Left ventricle myocardium inferior (tissue), 1 donor: Measurements from ENCODE around the gene PSMB4. TPM values are rescaled to one million over a fixed set of nuclear protein-coding genes. Genes with fewer than 3 reads are reported as not detected.

Experiments used
- DNase-seq: peaks from one replicate; pipeline ENCODE4 v3.0.0-alpha.2; 2020
- H3K27ac ChIP-seq: fragments of 200-600 bp; replicated peaks from 2 replicates; pipeline ENCODE4 v1.8.0; 2021
- H3K27me3 ChIP-seq: fragments of 200-600 bp; 2 replicates; pipeline ENCODE4 v1.8.0; 2021; ENCODE audit warnings: low read depth
- H3K36me3 ChIP-seq: fragments of 200-600 bp; 2 replicates; pipeline ENCODE4 v1.8.0; 2021
- H3K4me1 ChIP-seq: fragments of 200-600 bp; 2 replicates; pipeline ENCODE4 v1.8.0; 2021
- H3K4me3 ChIP-seq: fragments of 200-600 bp; 2 replicates; pipeline ENCODE4 v1.8.0; 2021; ENCODE audit warnings: mild to moderate bottlenecking, moderate library complexity
- H3K9me3 ChIP-seq: fragments of 200-600 bp; replicated peaks from 2 replicates; pipeline ENCODE4 v1.8.0; 2021
- intact Hi-C: fragments of 100-400 bp; cut with micrococcal nuclease; formaldehyde crosslinking; loops from one replicate; pipeline ENCODE4 v1.11.0; 2022
- total RNA-seq: library from RNA; stranded (reverse); fragmentation: NEBNext Ultra II Directional; extraction: Animal tissue kit (Norgen Biotek cat#: 25700); gene quantifications from one replicate; pipeline ENCODE4 v1.2.1, GENCODE V29; 2021
- TF ChIP-seq, protein P1 (sequence below): fragments of 200-600 bp; IDR thresholded peaks from 2 replicates; pipeline ENCODE4 v1.8.0; 2021; ENCODE audit warnings: antibody characterized with exemption, mild to moderate bottlenecking, borderline replicate concordance
- donor health status: DM: no; HTN: yes; CAD: no; lungs with severe emphysema.

PSMB4 gene
- total RNA-seq, 1 donor from 2014 or later: 186 TPM

DNA sequence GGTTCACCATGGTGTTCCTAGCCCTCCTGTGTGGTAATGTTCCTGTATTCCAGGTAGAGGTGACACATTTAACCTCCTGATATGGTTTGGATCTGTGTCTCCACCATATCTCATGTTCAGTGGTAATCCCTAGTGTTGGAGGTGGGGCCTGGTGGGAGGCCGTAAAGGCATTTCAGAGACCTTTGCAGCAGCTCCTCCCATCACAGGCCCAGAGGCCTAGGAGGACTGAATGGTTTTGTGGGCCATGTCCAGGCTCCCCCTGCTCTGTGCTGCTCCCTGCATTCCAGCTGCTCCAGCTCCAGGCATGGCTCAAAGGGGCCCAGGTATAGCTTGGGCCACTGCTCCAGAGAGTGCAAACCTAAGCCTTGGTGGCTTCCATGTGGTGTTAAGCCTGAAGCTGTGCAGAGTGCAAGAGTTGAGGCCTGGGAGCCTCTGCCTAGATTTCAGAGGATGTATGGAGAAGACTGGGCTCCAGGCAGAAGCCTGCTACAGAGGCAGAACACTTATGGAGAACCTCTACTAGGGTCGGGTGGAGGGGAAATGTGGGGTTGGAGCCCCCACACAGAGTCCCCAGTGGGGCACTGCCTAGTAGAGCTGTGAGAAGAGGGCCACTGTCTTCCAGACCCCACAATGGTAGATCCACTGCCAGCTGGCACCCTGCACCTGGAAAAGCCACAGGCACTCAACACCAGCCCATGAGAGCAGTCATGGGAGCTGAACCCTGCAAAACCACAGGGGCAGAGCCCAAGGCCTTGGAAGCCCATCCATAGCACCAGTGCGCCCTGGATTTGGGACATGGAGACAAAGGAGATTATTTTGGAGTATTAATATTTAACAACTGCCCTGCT is 36.8 kb upstream of the PSMB4 start:
- intact Hi-C loops: no loop called here
- Histone ChIP-seq H3K27ac (no peak overlapping the region), H3K36me3 (peaks cover 53% of the 10 kb centered on the region), H3K4me1 (peaks cover 8% of the 10 kb centered on the region), H3K4me3 (no peak overlapping the region), H3K9me3 (peaks cover 6% of the 10 kb centered on the region), H3K27me3 (no peaks in the 10 kb centered on the region)
- no peak for DNase-seq
- TF ChIP-seq, protein P1, sequence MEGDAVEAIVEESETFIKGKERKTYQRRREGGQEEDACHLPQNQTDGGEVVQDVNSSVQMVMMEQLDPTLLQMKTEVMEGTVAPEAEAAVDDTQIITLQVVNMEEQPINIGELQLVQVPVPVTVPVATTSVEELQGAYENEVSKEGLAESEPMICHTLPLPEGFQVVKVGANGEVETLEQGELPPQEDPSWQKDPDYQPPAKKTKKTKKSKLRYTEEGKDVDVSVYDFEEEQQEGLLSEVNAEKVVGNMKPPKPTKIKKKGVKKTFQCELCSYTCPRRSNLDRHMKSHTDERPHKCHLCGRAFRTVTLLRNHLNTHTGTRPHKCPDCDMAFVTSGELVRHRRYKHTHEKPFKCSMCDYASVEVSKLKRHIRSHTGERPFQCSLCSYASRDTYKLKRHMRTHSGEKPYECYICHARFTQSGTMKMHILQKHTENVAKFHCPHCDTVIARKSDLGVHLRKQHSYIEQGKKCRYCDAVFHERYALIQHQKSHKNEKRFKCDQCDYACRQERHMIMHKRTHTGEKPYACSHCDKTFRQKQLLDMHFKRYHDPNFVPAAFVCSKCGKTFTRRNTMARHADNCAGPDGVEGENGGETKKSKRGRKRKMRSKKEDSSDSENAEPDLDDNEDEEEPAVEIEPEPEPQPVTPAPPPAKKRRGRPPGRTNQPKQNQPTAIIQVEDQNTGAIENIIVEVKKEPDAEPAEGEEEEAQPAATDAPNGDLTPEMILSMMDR: no peak

DNA sequence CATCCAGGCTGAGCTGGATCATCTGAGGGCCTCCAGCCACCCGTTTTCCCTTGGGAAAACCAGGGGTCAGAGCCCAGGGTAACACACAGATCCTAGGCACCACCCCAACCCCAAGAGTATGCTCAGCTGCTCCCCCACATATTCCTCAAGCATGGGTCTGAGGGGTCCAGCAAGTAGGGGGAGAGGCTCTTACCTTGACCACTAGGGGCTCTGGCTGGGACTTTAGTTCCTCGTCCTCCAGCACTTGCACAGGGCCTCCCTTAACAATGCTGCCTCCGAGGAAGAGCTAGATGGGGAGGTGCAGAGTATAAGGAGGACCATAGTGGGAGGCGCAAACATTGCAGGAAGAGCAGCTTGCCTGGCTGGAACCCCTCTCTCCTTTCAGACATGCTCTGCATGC is 34.4 kb upstream of the PSMB4 start:
- peaks cover 6% of the 10 kb centered on the region for H3K9me3 ChIP-seq
- H3K27me3 ChIP-seq: no peaks in the 10 kb centered on the region
- no peak overlapping the region for H3K27ac ChIP-seq
- peaks cover 55% of the 10 kb centered on the region for H3K36me3 ChIP-seq
- TF ChIP-seq, protein P1: no peak
- H3K4me3 ChIP-seq: no peak overlapping the region
- peaks cover 33% of the 10 kb centered on the region for H3K4me1 ChIP-seq
- intact Hi-C loops: no loop called here
- DNase-seq: no peak

DNA sequence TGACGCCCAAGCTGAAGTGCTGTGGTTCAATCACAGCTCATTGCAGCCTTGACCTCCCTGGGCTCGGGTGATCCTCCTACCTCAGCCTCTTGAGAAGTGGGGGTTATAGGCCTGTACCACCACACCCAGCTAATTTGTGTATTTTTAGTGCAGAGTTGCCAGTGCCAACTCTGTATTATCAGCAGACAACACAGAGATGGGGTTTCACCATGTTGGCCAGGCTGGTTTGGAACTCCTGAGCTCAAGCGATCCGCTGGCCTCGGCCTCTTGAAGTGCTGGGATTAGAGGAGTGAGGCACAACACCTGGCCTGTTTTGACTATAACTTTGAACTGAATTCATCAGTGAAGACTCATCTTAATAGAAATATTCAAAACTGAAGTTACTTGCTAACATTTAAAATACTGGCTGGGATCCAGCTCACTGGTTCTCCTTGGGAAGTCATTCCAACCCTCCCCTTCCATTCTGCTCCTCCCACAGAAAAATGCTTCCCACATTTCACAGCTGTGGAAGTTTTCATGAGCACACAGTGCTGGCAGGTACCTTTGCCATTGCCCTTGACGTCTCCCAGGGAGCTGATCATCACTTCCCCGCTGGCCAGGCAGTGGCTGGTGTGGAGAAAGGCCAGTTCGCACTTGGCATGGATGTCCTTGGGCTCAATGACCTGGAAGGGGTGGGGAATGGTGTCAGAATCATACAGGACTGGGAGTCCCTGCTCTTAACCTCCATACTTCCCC is 31.5 kb upstream of the PSMB4 start:
- no peaks in the 10 kb centered on the region for H3K9me3 ChIP-seq
- H3K27me3 ChIP-seq: no peaks in the 10 kb centered on the region
- TF ChIP-seq, protein P1: no peak
- H3K4me3 ChIP-seq: no peak overlapping the region
- H3K4me1 ChIP-seq: peaks cover 60% of the 10 kb centered on the region
- peak overlapping the region; percentile 89 for H3K27ac ChIP-seq
- DNase-seq: no peak
- H3K36me3 ChIP-seq: peaks cover 49% of the 10 kb centered on the region
- intact Hi-C loops: no loop called here

DNA sequence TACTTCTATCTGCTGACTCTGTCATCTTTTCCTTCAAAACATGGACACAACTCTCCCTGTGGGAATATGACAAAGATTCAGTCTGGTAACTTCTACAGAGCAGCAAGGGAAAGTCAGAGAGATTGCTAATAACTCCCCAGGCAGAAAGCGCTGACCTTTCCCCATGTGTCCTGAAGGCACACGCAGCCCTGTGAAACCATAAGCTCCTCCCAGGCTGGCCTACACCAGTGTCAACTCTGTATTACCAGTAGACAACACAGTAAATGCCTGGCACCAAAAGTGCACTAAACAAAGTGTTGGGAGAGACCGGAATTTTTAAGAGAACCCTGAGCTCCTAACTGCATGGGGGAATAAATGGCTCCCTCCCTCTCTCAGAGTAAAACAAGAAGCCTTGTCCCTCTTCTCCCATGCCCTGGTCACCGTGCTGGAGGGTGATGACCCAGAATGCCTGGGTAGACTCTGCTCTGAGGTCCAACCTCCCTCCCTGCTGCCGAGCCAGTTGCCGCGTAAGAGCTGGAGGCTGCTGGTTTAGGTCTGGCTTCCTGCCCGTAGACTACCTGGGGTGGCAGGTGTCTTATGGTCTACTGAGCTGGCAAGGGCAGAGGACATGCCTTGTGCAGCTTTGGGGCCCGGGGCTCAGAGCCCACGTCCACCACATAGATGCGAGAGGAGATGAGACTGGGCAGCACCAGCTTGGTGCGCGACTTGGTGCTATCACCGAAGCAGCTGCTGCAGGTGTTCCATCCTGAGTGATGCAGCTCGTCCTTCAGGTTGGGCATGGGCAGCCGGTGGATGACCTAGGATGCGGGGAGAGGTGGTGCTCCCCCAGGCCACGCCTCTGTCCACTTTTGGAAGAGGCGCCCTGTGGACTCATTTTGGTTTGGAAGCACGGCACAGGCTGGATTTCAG is 30.7 kb upstream of the PSMB4 start:
- no peak for DNase-seq
- H3K27ac ChIP-seq: peak overlapping the region; percentile 89
- H3K27me3 ChIP-seq: no peaks in the 10 kb centered on the region
- TF ChIP-seq, protein P1: no peak
- no peaks in the 10 kb centered on the region for H3K9me3 ChIP-seq
- peaks cover 41% of the 10 kb centered on the region for H3K36me3 ChIP-seq
- H3K4me3 ChIP-seq: no peak overlapping the region
- intact Hi-C loops: no loop called here
- H3K4me1 ChIP-seq: peaks cover 64% of the 10 kb centered on the region

DNA sequence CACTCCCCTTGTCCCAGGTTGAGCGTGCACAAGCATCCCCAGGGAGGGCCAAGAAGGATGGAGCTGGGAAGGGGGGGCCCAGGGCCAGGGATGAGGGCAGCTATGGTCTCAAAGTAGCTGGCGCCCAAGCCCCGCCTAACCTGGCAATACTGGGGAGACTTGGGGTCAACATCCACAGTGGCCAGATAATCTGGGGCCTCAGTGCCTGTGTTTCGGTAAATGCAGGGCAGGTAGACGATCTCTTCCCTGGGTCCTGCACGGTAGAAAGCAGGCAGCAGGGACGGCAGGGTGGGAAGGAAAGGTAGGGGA is 30.1 kb upstream of the PSMB4 start:
- Histone ChIP-seq H3K36me3 (peaks cover 35% of the 10 kb centered on the region), H3K27me3 (no peaks in the 10 kb centered on the region), H3K9me3 (no peaks in the 10 kb centered on the region), H3K4me1 (peaks cover 64% of the 10 kb centered on the region), H3K27ac (peak overlapping the region; percentile 89), H3K4me3 (peak overlapping the region; percentile 69)
- TF ChIP-seq, protein P1: no peak
- DNase-seq: no peak
- intact Hi-C loops: no loop called here
